Coronary artery (tissue), 2 donors: ENCODE results near the gene SSRP1.
A peak's percentile ranks its signal among the peaks of the same experiment; 100 is the strongest.
"Not testable (repeated sequence)": the region's sequence is repeated elsewhere in the genome, so short reads cannot be mapped to it uniquely, and the experiment has no call there.

Experiments used
- DNase-seq: peaks from one replicate; pipeline ENCODE4 v3.0.0-alpha.2; 2017; ENCODE audit warnings: low spot score
- H3K27ac ChIP-seq, 2 donors: fragments of 200-600 bp; sonication (generic); one replicate each; pipeline ENCODE4 v1.5.1; 2016 to 2019
- H3K4me3 ChIP-seq: fragments of 200-600 bp; sonication (generic); 2 replicates; pipeline ENCODE4 v1.5.1; 2016; ENCODE audit warnings: mild to moderate bottlenecking, moderate library complexity
- CTCF ChIP-seq: fragments of 200-600 bp; sonication (generic); IDR thresholded peaks from one replicate; pipeline ENCODE4 v1.5.1; 2019; ENCODE audit warnings: antibody characterized with exemption

SSRP1 gene

DNA sequence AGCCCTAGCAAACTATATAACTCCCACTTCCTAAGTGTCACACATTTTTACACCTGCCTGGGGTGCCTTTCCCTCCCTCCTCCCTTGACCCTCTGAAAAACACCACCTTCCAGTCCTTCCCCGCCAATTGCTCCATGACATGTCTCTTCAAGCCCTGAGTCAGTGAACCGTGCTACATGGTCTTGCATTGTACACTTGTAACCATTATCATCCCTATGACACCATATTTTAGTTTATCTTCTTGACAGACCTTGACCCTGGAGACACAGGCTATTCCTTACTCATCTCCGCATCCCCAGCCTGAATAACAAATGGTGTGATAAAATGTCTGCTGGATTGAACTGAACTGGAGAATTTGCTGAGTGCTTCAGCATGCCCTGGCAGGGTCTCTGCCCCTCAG is 47.8 kb downstream of the SSRP1 start:
- H3K27ac ChIP-seq, result no peak overlapping the region
- no peak for TF ChIP-seq CTCF
- no peak overlapping the region for H3K4me3 ChIP-seq
- no peak for DNase-seq

GRCh38 chr11:57283231-57283990 is 52.3 kb downstream of the SSRP1 start:
- no peak for TF ChIP-seq CTCF
- DNase-seq, result no peak
- Histone ChIP-seq H3K27ac (no peak overlapping the region), H3K4me3 (no peak overlapping the region)

DNA sequence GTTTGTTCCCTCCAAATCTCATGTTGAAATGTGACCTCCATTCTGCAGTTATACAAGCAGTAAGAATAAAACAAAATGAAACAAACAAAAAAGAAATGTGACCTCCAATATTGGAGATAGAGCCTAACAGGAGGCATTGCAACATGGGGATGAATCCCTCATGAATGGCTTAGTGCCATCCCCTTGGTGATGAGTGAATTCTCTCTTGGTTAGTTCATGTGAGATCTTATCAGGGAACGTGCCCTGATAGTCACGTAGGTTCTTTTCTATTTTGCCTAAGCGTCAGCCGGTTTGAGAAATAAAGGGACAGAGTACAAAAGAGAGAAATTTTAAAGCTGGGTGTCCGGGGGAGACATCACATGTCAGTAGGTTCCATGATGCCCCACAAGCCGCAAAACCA is 54.1 kb downstream of the SSRP1 start:
- not testable (repeated sequence) for H3K27ac ChIP-seq, H3K4me3 ChIP-seq, DNase-seq

DNA sequence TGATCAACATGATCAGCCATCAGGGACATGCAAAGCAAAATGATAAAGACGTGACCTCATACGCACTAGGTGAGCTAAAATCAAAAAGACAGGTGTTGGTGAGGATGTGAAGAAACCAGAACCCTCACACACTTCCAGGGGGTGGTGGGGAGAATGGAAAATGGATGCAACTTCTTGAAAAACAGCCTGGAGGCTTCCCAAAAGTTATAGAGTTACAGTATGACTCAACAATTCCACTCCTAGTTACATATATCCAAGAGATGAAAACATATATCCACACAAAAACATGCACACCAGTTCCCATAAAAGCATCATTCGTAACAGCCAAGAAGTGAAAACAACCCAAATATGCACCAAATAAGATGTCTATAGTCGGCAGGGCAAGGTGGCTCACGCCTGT is 56.6 kb downstream of the SSRP1 start:
- Histone ChIP-seq H3K4me3 (no peak overlapping the region), H3K27ac (no peak overlapping the region)
- no peak for TF ChIP-seq CTCF
- no peak for DNase-seq

DNA sequence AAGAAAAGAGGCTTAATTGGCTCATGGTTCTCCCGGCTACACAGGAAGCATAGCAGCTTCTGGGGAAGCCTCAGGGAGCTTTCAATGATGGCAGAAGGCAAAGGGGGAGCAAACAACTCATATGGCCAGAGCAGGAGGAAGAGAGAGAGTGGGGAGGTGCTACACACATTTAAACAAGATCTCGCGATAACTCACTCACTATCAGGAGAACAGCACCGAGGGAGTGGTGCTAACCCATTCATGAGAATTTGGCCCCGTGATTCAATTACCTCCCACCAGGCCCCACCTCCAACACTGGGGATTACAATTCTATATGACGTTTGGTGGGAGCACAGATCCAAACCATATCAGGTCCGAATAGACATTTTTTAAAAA is 57.0 kb downstream of the SSRP1 start:
- Histone ChIP-seq H3K27ac (no peak overlapping the region), H3K4me3 (no peak overlapping the region)
- no peak for DNase-seq
- no peak for TF ChIP-seq CTCF

DNA sequence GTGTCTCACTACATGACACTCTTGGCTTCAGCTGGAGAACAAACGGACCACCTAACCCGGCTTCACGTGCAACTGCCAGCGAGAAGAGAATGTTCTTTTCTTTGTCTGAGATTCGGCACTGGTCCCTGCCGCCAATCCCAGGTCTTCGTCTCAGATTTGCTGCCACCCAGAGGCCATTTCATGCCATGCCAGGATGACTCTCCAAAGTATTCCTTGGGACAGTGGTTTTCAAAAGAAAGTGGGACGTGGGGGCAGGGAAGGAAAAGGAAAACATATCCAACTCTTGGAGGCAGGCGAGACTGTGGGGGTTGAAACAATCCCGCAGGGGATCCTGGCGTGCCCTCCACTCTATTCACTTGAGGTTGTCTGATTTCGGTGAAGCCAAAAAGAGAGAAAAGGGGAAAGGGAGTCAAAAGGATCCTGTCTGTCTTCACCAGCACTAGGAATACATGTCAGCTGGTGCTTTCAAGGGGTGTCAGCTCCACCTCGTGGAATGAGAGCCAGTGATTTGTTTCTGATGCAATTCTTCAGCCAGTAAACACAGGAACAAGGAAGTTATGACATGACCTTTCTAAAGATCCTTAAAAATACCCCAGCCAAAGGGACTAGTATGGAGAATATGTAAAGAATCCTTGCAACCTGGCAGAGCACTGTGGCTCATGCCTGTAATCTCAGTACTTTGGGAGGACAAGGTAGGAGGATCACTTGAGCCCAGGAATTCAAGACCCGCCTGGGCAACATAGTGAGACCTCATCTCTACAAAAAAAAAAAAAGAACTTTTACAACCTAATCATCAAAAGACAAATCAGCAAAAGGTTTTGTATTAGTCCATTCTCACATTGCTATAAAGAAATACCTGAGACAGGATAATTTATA is 57.6 kb downstream of the SSRP1 start:
- H3K27ac ChIP-seq, result peak overlapping the region in 1 of 2 donors; percentile 52
- no peak for DNase-seq
- peak; percentile 76 for TF ChIP-seq CTCF
- H3K4me3 ChIP-seq, result peak overlapping the region; percentile 51

- Histone ChIP-seq H3K27ac (peak overlapping the region in 1 of 2 donors; percentile 62), H3K4me3 (peak overlapping the region; percentile 51)
- TF ChIP-seq CTCF, result no peak
- no peak for DNase-seq
Observed at GRCh38 chr11:57276971-57277675, 58.6 kb downstream of the SSRP1 start.
